ENCODE measurements around the gene FLT1.

Gene FLT1

GRCh38 chr13:28338006-28338574 lies 156.8 kb downstream of the FLT1 start:
- DNase-seq = no peak

DNA sequence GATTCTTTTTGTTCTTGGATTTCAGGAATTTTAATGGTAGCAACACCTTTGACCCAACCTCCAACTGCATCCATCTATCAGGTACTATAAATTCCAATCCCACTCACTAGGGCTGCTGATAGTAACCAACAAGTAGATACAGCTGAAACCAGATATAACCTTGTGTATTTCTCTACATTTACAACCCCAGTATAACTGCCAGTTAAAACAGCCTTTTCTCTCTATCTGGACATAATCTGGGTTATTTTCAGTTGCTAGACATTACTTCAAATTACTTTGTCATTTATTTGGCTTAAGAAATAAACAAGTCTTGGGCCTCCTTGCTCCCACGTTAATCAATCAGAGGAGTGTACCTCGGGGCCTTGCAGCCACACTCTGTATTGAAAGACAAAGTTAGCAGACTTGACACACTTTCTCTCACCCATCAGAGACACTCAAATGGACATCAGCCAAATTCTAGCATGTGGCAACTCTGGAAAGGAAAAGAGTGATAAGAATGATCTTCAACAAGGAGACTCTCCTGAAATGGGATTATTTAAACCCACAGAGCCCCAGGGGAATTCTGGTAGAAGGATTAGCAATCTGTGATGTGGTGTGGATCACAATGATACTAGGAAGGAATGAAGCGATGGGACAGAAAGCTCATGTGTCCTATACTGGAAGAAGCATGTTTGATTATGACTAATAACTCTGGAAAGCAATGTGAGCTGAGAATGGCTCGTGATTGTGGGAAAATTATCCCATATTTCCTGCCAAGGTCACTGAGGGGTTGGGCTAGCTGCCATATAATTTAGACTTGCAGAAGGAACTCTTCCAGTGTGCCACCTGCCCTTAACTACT lies 157.5 kb downstream of the FLT1 start:
- DNase-seq = peak in 1 of 2 experiments; percentile 5

DNA sequence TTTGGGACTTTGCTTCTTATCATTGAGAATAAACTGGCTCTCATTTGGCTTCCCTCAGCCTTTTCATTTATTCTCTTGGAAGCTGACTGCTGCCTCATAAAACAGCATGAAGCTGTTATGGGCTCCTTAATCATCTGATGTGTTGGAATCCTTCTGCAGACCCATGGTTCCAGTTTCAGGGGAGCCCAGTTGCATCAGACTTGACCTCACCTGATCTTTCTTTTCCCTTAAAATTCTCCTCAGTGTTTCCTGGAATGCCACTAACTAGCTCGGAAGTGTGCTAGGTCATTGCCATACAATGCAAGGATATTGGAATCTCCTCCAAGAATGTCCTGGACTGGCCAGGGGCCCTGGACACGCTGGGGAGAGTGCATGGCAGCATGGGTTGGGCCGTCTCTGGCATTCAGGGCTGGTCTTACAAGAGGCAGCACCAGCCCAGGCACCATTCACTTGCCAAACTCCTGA lies 158.7 kb downstream of the FLT1 start:
- DNase-seq = no peak

- no peak for DNase-seq
Observed at GRCh38 chr13:28333204-28333881, 161.6 kb downstream of the FLT1 start.

- DNase-seq = no peak
Observed at GRCh38 chr13:28329395-28330158, 165.4 kb downstream of the FLT1 start.

DNA sequence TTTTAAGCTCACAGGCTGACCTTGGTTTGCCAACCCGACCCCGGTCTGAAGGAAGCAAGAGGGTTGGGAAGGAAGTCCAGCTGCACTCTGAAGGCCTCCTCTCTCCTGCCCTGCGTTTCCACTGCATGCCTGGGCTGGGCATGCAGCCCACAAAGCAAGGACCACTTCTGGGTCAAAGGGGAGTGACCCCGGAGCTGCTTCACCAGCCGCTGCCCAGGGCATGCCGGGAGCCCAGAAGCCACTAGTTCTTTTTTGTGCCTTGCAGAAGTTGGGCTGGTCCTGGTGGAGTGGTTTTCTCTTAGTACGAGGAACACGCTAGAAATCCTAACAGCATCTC lies 166.7 kb downstream of the FLT1 start:
- no peak for DNase-seq

DNA sequence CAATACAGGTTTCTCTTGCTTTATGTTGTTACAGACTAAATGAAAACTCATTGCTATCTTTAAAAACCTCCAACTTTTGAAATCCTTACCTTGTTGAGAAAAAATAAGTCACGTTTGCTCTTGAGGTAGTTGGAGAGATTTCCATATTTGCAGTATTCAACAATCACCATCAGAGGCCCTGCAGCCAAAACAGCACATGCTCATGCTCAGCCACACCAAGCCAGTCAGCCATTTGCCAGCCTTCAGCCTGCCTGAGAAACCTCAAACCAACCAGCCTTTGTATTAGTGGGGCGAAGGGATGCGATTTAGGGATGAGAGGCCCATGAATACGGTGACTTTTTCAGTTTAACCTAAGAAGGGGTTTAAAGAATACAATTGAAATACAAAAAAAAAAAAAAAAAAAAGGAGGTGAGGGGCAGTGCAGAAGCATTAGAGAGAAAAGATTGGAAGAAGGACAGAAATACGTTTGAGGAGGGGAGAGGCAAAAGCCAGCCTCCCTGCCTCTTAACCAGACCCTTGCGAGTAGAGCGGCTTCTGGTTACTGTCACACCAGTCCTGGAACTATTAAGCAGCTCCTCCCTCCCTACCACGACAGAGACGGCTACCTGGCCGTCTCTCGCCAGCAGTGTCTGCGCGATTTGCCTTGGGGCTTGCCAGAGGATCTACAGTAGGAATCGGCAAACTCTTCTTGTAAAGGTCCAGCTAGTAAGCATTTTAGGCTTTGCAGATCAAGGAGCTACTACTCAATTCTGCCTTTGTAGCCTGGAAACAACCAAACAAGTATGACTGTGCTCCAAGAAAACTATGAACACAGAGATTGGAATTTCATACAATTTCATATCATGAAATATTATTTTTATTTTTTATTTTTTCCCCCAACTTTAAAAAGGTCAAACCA lies 167.3 kb downstream of the FLT1 start:
- no peak for DNase-seq

DNA sequence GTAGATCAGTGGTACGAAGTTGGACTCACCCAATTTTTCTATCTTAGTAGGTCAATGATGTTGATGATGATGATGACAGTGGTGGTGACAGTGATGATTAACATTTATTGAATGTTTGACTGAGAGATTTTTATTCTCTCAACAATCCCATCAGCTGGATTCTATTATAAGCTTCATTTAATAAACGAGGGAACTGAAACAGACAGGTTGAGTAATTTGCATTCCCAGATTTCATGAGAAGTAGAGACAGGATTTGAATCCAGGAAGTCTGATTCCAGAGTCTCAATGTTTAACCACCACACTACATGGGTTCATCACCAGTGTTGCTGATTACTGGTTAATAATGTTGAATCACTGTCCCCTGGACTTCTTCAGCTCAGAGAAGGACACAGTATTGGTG lies 168.9 kb downstream of the FLT1 start:
- no peak for DNase-seq

DNA sequence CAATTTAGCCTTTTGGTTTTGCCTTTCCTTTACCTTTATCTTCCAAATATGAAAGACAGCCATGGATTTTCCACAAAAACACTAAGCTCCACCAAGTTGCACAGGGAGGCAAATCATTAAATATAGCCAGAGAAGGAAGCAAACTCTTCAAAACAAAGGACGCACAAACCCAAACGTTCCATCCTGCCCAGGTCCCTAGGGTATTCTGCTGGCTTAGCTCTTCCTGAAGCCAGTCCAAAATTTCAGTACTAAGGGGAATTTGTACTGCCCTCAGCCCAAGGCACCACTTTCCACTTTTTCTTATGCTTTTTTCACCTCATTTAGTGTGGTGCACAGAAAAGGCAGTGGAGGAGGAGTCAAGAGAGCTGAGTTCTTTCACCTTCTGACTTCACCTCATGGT lies 169.9 kb downstream of the FLT1 start:
- DNase-seq = no peak

DNA sequence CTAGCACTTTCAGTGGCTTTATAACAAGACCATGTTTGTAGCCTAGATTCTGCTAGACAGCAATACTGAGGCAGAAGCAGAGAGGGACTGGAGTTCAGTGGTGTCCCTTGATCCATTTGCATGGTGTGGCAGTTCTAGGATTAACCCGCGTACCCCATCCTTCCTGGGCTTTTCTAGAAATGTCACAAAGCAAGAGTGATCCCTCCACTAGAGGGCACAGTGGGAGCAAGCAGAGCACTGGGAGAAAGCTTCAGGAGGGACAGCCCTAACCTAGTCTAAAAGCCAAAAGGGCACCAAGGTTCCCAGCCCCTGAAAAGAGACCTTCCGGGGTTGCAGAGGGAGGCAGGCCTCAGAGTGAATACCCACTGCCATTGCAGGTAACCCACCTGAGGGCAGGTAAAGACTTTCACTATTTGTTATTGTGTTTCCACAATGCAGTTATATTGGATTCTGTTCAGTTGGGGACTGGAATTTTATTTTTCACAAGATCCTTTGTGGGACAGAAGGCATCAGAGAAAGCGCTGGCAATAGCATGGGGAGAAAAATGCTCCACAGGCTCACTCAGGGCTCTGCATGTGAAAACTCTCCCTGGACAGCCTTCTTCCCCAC lies 170.6 kb downstream of the FLT1 start:
- DNase-seq = peak; percentile 28 to 38

DNA sequence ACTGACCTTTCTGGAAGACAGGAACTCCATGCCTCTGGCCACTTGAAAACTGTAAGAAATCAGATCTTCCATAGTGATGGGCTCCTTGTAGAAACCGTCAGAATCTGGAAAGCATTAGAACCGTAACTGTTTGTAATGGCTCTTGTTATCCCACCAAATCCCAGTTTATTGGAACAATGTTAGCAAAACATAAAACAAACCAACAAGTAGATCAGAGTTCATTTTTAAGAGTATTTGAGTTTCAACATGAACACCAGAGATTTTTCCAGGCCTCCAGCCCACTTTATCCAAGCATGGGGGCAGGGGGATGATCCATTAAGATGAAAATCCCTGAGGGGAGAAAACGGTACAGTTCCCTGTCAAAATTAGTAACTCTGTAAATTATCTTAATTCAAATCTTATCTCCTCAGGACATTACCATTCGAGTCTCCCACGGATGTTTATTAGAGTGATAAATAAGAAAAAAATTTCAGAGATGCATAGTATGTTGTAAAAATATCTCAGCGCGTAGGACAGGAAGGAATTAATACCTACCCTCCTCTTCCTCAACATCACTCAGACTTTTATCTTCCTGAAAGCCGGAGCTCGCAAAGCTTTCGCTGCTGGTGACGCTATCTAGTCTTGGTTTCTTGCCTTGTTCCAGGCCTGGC lies 172.5 kb downstream of the FLT1 start:
- DNase-seq = no peak

GRCh38 chr13:28321756-28322155 lies 173.2 kb downstream of the FLT1 start:
- DNase-seq = no peak

- peak; percentile 7 to 43 for DNase-seq
Observed at GRCh38 chr13:28320884-28321574, 173.9 kb downstream of the FLT1 start.

DNA sequence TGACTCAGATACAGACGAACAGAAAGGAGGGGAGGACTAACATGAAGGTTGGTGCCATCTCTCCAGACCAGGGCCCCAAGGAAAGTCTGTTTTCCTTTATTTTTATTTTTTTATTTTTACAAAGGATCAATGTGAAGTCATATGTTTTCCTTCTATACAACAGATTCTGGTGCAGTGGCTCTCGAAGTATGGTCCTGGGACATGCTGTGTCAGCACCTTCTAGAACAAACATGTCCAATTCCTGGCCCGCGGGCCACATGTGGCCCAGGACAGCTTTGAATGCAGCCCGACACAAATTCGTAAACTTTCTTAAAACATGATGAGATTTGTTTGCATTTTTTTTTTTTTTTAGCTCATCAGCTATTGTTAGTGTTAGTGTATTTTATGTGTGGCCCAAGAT lies 174.7 kb downstream of the FLT1 start:
- no peak for DNase-seq

DNA sequence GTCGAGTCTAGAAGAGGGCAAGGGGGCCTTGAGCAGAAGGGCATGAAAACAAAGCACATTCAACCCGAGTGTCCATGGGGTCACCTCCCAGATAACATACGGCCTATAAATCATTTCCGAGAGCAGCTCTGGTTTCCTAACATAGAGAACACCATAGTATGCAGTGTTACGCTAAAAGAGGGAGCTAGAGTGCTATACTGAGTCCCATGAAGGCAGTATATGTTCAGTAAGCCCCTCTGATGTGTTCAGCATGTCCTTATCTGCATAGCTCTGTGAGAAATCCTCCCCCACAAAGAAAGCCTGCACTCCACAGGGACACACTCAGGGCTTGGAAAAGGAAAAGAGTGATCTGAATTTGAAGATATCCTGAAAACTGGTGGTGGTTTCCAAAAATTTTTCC lies 175.4 kb downstream of the FLT1 start:
- DNase-seq = no peak

GRCh38 chr13:28318496-28318895 lies 176.4 kb downstream of the FLT1 start:
- no peak for DNase-seq

DNA sequence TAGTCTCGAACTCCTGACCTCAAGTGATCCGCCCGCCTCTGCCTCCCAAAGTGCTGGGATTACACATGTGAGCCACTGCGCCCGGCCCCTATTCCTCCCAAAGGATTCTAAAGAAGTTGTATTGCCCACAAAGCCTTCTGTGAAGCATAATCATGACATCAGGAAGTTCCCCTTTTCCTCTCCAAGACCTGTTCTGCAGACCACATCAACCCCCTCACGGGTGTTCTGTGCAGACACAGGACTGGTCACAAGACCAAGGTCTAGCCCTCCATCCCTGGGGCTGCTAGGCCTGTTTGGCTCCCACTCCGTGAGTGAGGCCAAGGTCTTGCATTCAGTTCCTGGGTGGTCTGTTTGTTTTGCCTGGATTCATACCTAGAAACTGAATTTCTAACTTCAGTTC lies 178.1 kb downstream of the FLT1 start:
- no peak for DNase-seq

DNA sequence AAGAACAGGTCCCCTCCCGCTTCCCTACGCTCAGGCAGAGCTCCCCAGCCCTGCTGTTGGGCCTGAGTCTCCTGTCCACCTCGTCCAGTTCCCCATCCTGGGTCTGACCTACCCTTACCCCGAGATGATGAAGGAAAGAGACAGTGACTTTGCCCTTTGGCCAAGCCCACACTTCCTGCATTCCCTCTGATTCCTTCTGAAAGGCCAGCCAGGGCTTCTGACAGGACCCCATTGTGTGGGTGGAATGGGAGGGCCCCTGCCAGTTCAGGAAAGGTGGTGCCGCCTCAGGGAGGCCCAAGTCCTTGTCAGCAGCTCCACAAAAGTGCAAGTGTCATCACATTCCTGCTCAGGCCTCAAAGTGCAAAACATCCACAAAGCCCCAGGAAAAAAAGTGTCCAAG lies 178.8 kb downstream of the FLT1 start:
- no peak for DNase-seq

DNA sequence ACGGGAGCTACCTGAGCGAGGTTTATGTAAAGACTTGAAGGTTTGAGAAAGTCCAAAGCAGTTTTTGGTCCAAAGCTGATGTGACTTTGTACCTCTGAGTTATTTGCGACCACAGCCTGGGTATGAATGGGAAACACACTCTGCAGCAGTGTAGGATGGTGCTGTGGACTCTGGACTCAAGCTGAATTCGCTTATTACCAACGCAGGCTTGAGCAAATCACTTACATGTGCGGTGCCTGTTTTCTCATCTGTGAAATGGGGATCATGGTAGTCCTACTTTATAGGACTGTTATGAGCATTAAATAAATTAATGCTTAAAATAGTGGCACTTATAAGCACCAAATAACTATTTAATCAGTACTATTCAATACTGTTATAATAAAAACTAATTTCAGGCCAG lies 180.0 kb downstream of the FLT1 start:
- no peak for DNase-seq

GRCh38 chr13:28313579-28313978 lies 181.3 kb downstream of the FLT1 start:
- no peak for DNase-seq

GRCh38 chr13:28306325-28306724 lies 188.6 kb downstream of the FLT1 start:
- DNase-seq = no peak
